ENCODE results near the gene KRTAP4-11.

DNA sequence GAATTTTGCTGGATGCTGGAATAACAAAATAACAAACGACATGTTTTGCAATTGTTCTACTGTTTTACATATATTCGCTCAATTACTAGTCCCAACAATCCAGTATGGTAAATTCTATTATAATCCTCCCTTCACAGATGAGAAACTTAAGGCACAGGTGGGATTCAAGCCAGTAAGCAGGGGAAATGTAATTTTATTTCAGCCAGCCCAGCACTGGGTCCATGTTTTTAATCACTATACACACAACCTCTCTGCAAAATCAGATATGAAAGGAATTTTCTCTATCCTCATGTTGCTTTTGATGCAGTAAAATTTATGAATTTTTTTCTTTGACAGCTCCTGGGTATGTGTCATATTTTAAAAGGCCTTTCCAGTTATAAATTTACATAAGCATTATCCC is 27.1 kb upstream of the KRTAP4-11 start:
- TF ChIP-seq CTCF (IDR thresholded peaks at IDR 0.05): no peak
- no peak for TF ChIP-seq POLR2A (IDR thresholded peaks at IDR 0.05)
- no peak for TF ChIP-seq POLR2AphosphoS5 (IDR thresholded peaks at IDR 0.05)
- no peak for TF ChIP-seq EP300 (IDR thresholded peaks at IDR 0.05)
